ENCODE data around the gene PTGDS.
"Not testable (repeated sequence)": the region's sequence is repeated elsewhere in the genome, so short reads cannot be mapped to it uniquely, and the experiment has no call there.

PTGDS gene

GRCh38 chr9:136992819-136993369, 15.6 kb downstream of the PTGDS start:
- DNase-seq: no peak

- no peak for DNase-seq
These were observed 17.0 kb downstream of the PTGDS start for GRCh38 chr9:136994180-136994887.

DNA sequence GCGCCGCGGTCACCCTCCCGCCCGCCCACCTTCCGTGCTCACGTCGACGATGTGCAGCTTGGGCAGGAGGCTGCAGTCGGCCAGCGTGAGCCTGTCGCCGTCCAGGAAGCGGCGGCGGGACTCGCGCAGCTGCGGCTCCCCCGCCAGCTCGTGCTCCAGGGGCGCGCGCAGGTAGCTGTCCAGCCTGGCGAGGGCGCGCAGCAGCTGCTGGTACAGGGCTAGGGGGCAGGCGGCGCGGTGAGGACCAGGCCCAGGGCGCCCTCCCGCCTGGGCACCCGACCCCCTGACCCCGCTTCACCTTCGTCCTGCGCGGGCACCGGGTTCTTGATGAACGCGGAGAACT, 17.6 kb downstream of the PTGDS start:
- DNase-seq: no peak

GRCh38 chr9:136995362-136995761, 18.1 kb downstream of the PTGDS start:
- DNase-seq: no peak

GRCh38 chr9:136995772-136996311, 18.5 kb downstream of the PTGDS start:
- DNase-seq: no peak

- peak; percentile 75 for DNase-seq
These were observed 19.3 kb downstream of the PTGDS start, which contains the start of gene CLIC3 for GRCh38 chr9:136996361-136997292. Gene CLIC3 (minus strand): TSS chr9:136996568. CDS start chr9:136996543, 25 bp downstream.

GRCh38 chr9:136997371-136997770, 20.1 kb downstream of the PTGDS start:
- DNase-seq: no peak

GRCh38 chr9:136997830-136998234, 20.5 kb downstream of the PTGDS start:
- DNase-seq: no peak

DNA sequence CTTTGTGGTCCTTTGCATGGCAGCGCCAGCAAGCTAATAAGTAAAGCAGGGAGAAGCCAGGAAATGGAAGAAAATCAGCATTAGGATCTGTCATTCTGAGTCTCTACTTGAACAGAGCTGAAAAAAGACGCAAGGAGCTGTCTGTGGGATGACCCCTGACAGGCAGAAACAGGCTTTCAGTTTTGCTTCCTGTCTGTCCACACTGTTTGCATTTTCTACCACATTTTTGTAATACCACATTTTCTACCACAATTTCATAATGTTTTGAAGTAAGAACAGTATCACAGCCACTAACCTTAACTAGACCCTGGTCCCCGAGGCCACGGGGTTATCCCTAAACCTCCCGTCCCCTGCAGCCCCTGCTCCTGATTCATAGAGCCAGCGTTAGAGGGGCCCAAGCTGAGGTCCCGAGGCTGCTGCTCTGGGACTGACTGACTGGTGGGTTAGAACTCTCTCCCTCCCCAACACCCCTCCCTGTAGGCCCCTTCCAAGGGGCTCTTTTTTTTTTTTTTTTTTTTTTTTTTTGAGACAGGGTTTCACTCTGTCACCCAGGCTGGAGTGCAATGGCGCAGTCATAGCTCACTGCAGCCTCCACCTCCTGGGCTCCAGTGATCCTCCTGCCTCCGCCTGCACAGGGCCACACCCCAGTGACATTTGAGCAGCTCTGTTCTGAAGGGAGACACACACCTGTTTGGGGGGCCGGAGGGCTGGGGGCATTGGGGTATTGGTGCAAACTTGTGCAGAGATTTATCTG, 23.1 kb downstream of the PTGDS start:
- DNase-seq: peak; percentile 75

DNA sequence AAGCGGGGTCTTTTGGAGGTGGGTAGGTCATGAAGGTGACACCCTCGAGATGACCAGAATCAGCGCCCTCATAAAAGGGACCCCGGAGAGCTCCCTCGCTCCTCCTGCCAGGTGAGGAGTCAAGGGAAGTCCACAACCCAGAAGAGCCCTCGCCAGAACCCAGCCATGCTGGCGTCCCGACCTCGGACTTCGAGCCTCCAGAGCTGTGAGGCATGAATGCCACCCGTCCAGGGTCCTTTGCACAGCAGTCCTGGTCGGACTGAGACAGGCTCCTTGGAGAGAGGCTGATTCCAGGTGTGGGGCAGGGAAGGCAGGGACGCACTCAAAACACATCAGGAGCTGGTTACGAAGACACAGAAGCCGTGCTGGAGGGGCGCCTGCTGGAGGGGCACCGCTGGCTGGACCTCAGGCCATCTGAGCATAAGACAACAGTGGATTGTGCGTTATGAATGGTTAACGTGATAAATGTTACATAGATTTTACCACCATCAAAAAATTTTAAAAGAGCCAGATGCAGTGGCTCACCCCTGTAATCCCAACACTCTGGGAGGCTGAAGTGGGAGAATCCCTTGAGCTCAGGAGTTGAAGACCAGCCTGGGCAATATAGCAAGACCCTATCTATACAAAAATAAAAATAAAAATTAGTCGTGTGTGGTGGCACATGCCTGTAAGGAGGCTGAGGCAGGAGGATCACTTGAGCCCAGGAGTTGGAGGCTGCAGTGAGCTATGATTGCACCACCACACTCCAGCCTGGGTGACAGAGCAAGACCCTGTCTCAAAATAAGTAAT, 24.7 kb downstream of the PTGDS start:
- no peak for DNase-seq

- no peak for DNase-seq
These were observed 25.3 kb downstream of the PTGDS start for GRCh38 chr9:137002646-137003041.

DNA sequence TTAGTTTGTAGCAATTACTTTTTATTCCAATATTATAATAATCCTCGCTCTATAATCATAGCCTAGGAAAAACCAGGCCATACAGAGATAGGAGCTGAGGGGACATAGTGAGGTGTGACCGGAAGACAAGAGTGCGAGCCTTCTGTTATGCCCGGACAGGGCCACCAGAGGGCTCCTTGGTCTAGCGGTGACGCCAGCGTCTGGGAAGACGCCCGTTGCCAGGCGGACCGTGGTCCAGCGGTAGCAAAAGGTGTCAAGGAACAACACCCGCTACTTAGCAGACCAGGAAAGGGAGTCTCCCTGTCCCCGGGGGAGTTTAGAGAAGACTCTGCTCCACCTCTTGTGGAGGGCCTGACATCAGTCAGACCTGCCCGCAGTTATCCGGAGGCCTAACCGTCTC, 27.0 kb downstream of the PTGDS start:
- not testable (repeated sequence) for DNase-seq

- peak; percentile 50 for DNase-seq
These were observed 29.1 kb downstream of the PTGDS start for GRCh38 chr9:137006116-137007003.

- no peak for DNase-seq
These were observed 30.0 kb downstream of the PTGDS start for GRCh38 chr9:137007108-137007815.

GRCh38 chr9:137007816-137008270, 30.5 kb downstream of the PTGDS start:
- DNase-seq: no peak

GRCh38 chr9:137008312-137008711, 31.0 kb downstream of the PTGDS start:
- DNase-seq: no peak

DNA sequence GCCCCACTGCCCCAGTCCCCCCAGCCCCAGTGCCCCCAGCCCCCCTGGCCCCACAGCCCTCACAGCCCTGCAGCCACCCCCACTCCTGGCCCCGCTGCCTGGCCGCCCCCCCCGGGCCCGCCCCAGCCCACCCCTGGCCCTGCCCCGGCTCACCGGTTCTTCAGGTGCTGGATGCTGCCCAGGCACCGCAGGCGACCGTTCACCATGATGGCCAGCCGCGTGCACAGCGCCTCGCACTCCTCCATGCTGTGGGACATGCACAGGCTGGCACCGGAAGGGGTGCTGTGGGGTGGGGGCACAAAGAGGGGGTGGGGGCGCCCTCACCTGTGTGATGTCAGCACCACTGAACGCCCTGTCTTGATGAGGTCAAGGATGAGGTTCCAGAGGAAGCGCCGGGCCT, 31.9 kb downstream of the PTGDS start:
- no peak for DNase-seq

DNA sequence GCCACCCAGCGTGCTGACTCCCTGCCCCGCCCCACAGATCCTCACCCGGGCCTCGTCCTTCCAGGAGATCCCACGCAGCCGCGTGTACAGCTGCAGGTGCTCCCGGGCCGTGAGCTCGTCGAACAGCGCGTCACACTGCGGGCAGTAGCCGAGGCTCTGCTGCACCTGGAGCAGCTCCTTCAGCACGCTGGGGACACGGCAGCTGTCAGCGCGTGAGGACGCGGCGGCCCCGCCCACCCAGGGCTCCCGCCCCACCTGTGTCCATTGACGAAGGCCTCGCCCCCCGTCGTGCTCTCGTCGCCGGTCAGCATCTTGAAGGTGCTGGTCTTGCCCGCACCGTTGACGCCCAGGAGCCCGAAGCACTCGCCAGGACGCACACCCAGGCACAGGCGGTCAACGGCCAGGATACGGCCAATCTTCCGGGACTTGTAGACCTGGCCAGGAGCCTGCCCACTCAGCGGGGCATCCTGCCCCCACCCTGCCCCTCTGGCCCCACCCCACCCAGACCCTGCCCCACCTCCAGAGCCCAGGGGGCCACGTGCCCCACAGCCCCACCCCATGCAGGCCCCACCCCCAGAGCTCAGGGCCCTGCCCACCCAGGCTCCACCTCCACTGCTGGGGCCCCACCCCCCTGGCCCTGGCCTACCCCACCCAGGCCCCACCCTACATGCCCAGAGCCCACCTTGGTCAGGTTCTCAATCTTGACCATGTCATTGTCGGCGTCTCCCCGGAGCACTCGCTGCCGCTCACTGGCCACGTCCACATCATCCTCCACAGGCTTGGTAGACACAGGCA, 32.8 kb downstream of the PTGDS start:
- no peak for DNase-seq

- DNase-seq: no peak
These were observed 33.9 kb downstream of the PTGDS start for GRCh38 chr9:137011156-137011555.
